DMS153 treated with DMSO at 0.1 percent for 48 hours (cell line): ENCODE data around the gene NEURL1.
"Not testable (repeated sequence)": the region's sequence is repeated elsewhere in the genome, so short reads cannot be mapped to it uniquely, and the experiment has no call there.

Source experiments
- DNase-seq: peaks from one replicate; lab custom pipeline; 2025; ENCODE audit not compliant: unreplicated experiment; lab: John Stamatoyannopoulos, UW

The NEURL1 gene

GRCh38 chr10:103513380-103514060 is 20.0 kb downstream of the NEURL1 start:
- DNase-seq, result no peak

DNA sequence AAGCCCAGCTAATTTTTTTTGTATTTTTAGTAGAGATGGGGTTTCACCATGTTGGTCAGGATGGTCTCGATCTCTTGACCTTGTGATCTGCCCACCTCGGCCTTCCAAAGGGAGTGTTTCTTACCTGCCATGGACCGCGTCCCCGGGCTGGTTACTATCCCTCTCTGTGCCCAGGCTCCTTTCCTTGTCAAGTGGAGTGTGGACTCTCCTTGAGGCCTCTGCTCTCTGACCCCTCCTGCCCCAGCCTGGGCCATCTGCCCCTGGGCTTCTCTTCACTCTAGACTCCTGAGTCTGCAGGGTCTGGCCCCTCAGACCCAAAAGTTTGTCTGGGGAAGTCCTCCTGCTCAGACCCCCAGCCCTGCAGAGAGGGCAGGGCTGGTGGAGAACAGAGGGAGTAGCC is 20.7 kb downstream of the NEURL1 start:
- DNase-seq, result no peak

- no peak for DNase-seq
Observed at GRCh38 chr10:103517234-103518085, 24.0 kb downstream of the NEURL1 start.

GRCh38 chr10:103519798-103520197 is 26.3 kb downstream of the NEURL1 start:
- no peak for DNase-seq

DNA sequence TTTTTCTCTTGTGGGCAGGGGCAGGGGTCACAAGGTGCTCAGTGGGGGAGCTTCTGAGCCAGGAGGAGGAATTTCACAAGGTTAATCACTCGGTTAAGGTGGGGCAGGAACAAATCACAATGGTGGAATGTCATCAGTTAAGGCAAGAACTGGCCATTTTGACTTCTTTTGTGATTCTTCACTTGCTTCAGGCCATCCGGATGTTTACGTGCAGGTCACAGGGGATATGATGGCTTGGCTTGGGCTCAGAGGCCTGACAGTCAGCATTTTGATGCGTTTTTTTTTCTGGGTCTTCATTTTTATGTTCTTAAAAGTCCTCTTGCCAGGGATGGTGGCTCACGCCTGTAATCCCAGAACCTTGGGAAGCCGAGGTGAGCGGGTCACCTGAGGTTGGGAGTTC is 28.5 kb downstream of the NEURL1 start:
- not testable (repeated sequence) for DNase-seq

- DNase-seq, result no peak
Observed at GRCh38 chr10:103523683-103524082, 30.2 kb downstream of the NEURL1 start.

DNA sequence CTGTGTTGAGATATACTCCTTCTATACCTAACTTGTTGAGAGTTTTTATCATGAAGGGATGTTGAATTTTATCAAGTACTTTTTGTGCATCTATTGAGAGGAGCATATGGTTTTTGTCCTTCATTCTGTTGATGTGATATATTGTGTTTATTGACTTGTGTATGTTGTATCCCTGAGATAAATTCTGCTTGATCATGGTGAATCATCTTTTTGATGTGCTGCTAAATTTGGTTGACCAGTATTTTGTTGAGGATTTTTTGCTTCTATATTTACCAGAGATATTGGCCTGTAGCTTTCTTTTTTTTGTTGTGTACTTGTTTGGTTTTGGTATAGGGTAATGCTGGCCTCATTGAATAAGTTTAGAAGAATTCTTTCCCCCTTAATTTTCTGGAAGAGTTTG is 32.4 kb downstream of the NEURL1 start:
- DNase-seq, result no peak

GRCh38 chr10:103527476-103527875 is 34.0 kb downstream of the NEURL1 start:
- not testable (repeated sequence) for DNase-seq

DNA sequence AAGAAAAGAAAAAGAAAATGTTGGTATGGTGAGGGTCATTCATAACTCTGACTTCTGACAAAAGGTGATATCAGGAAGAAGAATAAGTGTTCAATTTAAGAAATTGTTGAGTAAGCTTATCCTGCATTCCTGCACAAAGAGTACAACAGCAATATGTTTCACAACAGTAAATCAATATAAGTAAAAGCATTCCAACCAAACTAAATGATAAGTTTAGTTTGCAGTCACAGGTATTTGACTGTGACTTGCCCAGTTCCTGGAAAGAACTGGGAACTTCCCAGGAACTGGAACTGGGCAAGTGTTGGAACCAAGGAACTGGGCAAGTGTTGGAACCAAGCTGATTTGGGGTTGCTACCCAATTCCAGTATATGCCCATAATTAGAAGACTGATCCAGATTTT is 35.0 kb downstream of the NEURL1 start:
- DNase-seq, result no peak

GRCh38 chr10:103529539-103529938 is 36.0 kb downstream of the NEURL1 start:
- no peak for DNase-seq

GRCh38 chr10:103533827-103534226 is 40.3 kb downstream of the NEURL1 start:
- no peak for DNase-seq

DNA sequence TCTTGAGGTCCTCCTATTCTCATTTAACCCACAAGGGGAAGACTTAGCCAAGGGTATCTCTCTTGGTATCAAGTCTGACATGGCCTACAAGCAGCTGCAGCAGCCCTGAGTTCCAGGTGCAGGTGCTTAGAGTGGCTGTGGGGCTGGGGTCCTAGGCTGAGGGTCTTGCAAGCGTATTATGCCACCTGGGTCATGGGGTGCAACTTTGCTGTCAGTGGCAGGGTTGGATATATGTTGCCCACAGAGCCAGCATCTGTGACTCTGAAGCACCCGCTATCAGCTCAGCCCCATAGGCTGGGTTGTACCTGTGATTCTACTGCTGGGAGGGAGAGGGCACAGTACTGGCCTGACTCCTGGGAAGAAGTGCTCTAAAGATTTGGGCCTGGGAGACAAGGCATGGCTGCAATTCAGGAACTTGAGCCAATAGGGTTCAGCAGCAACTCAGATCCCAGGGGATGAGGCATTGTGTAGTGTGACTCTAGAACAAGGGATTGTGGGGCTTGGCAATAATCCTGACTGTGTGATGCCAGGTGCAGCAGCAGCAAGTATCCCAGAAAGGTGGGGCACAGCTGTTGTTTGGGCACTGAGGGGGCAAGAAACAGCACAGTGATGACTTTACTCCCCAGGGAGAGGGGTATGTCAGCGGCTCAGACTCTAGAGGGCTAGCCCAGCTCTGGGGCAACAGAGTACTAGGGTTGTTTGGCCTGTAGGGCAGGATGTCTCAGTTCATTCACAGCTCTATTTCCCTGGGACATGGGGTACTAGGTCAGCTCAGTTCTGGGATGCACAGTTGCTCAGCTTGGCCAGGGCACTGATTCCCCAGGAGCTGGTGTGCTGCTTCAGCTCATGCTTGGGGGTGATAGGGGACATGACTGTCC is 41.4 kb downstream of the NEURL1 start:
- no peak for DNase-seq

GRCh38 chr10:103535595-103535994 is 42.1 kb downstream of the NEURL1 start:
- DNase-seq, result no peak

GRCh38 chr10:103539751-103540150 is 46.2 kb downstream of the NEURL1 start:
- no peak for DNase-seq

GRCh38 chr10:103540722-103541121 is 47.2 kb downstream of the NEURL1 start:
- DNase-seq, result no peak

DNA sequence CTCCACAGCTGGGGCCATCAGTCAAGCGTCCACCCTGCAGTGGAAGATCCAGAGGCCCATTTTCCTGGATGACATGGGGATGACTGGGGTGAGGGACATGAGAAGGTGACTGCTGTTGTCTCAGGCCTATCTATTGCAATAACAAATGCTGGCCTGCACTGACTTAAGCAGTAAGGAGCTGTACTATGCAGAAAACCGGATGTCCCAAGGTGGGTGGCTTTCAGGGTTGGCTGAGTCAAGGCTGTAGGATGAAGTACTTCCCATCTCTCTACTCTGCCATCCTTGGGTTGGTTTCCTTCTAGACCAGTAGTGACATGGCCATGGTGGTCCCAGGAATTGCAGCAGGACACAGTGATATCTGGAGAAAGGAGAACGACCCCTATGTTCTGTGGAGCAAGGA is 48.1 kb downstream of the NEURL1 start:
- no peak for DNase-seq

DNA sequence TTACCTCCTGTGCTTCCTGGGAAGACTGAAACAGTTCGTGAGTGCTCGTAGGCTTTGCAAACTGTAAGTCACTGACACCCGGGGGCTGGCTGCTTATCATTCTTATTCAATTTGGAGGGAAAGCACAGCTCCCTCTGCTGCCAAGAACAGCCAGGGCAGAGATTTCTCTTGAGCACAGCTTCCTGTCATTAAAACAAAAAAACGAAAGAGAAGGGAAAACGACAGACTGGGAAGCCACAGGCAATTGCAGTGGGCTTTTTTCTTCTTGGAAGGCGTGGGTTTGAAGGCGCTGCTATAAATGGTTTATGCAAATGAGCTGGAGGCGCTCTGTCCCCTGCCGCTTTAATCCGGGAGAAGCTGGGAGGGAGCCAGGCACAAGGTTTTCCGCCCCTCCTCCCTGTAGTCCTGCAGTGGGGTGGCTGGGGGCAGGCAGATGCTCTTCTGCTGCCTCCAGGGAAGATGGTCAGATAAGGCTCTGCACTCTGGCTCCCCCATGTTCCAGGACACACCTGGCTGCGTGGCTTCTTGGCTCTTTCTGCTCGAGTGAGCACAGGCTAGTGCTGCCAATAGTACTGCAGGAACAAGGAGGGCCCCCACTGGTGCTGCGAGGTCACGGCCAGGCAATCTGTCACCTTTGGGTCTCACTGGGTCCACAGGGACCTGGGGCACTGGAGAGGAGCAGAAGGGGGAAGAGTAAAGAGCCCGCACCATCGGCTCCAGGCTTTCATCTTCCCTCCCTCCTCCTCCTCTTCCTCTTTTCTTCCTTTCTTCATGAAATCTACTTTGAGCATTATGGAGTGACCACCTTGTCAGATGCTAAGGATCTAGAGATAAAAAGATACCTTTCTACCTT is 49.5 kb downstream of the NEURL1 start:
- DNase-seq, result peak; percentile 69

DNA sequence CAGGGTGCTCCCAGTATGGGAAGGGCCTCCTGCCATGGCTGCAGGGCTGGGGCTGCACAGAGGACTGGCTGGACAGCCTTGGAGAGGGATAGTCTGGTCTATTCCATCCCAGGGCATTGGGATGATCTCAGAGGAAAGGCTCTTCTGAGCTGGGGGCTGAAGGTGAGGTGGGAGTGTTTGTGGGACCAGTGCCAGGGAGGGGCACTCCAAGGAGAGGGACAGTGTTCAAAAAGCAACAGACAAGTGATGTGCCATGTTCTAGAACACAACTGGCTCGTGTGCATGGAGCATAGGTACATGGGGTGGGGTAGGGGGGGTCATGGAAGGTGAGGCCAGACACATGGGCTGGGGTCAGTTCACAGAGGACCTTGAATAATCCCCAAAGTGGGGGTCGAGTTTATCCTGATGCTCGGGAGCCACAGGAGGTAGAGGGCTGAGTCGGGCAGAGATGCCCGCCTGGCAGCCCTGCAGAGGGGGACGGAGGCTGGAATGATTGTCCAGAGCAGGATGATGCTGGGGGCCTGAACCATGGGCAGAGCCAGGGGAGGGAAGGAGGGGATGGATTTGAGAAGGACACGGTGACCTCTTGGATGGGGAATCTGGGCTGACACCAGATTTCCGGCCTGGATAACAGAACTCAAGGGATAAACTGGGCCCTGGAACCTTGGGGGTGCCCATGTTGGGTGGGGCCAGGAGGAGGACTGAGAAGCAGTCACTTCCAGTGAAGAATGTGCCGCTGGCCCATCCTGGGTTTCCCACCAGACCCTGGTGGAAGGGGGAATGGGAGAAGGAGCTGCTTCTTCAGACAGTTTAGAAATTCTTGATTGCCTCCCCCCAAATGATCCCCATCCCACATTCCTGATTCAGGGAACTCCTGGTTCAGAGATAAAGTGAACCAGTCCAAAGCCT is 50.4 kb downstream of the NEURL1 start:
- no peak for DNase-seq

GRCh38 chr10:103544657-103545310 is 51.3 kb downstream of the NEURL1 start:
- no peak for DNase-seq
